ENCODE results near the gene PHACTR1. TPM values are rescaled to one million over a fixed set of nuclear protein-coding genes. Genes with fewer than 3 reads are reported as not detected.

The PHACTR1 gene
- total RNA-seq, 2 donors from 2014 or later, result 6.0 to 12.9 TPM

DNA sequence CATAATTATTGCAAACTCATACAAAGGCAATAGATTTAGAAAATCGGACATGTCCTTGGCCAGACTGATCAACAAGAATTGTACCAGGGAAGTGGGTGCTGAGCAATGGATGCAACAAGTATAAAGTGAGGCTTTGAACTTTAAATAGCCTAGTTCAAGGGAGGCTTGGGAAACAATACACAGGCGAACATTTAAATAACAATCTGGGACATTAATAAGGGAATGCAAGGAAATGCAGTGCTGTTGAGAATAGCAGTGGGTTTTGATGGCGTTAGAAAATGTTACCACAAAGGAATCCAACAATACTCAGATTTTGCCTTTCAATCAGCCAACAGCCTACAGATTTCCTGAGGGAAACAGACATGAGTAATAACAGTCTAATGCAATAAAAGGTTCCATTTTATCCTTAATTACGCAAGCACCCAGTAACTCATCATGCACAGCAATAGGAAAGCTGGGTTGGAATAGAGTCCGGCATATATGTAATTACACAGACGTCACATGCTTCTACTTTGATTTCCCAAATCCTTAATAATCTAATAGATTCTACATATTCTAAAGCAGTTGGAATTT lies 134.6 kb downstream of the PHACTR1 start:
- no peak for DNase-seq
- H3K36me3 ChIP-seq (replicated peaks in 1 of 2; ENCODE audit: insufficient read depth in 1 of 2, low read depth in 2 of 2), result no peaks in the 10 kb centered on the region
- no peak overlapping the region for H3K27ac ChIP-seq
- no peak for ATAC-seq
- TF ChIP-seq, protein P1, sequence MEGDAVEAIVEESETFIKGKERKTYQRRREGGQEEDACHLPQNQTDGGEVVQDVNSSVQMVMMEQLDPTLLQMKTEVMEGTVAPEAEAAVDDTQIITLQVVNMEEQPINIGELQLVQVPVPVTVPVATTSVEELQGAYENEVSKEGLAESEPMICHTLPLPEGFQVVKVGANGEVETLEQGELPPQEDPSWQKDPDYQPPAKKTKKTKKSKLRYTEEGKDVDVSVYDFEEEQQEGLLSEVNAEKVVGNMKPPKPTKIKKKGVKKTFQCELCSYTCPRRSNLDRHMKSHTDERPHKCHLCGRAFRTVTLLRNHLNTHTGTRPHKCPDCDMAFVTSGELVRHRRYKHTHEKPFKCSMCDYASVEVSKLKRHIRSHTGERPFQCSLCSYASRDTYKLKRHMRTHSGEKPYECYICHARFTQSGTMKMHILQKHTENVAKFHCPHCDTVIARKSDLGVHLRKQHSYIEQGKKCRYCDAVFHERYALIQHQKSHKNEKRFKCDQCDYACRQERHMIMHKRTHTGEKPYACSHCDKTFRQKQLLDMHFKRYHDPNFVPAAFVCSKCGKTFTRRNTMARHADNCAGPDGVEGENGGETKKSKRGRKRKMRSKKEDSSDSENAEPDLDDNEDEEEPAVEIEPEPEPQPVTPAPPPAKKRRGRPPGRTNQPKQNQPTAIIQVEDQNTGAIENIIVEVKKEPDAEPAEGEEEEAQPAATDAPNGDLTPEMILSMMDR (IDR thresholded peaks at IDR 0.05), result no peak
- no peak for TF ChIP-seq POLR2A (IDR thresholded peaks at IDR 0.05)
- H3K4me3 ChIP-seq, result no peak overlapping the region
- intact Hi-C loops (cut with DNase I), result no loop called here
- 64 to 75% methylated on average over 6 of the region's 6 CpGs for WGBS, 2 donors
- no peaks in the 10 kb centered on the region for H3K9me3 ChIP-seq
- no peaks in the 10 kb centered on the region for H3K4me1 ChIP-seq
- H3K27me3 ChIP-seq, result no peaks in the 10 kb centered on the region

DNA sequence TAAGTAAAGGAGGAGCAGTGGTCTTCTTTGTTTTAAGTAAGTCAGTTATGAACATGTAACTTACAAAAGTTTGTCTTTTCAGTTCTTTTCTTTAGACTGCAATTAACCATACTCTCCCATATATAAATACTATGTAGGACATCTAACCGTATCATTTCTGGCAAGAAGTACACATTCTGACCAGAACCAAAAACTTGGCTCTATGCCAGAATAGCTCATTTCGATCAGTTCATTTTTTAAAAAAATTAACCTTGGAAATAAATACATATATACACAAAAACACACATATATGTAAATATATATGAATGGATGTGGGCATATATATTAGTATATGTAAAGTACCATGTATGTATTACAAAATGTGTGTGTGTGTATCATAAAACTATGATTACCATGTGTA lies 145.0 kb downstream of the PHACTR1 start:
- DNase-seq (no peak), ATAC-seq (no peak)
- no peaks in the 10 kb centered on the region for H3K4me1 ChIP-seq
- intact Hi-C loops (cut with DNase I), result no loop called here
- H3K9me3 ChIP-seq, result no peaks in the 10 kb centered on the region
- WGBS, 2 donors, result 45 to 61% methylated on average over 2 of the region's 2 CpGs
- no peak overlapping the region for H3K4me3 ChIP-seq
- no peaks in the 10 kb centered on the region for H3K36me3 ChIP-seq (replicated peaks in 1 of 2; ENCODE audit: insufficient read depth in 1 of 2, low read depth in 2 of 2)
- H3K27ac ChIP-seq, result no peak overlapping the region
- no peak for TF ChIP-seq POLR2A (IDR thresholded peaks at IDR 0.05)
- TF ChIP-seq, protein P1 (IDR thresholded peaks at IDR 0.05), result no peak
- H3K27me3 ChIP-seq, result no peaks in the 10 kb centered on the region

DNA sequence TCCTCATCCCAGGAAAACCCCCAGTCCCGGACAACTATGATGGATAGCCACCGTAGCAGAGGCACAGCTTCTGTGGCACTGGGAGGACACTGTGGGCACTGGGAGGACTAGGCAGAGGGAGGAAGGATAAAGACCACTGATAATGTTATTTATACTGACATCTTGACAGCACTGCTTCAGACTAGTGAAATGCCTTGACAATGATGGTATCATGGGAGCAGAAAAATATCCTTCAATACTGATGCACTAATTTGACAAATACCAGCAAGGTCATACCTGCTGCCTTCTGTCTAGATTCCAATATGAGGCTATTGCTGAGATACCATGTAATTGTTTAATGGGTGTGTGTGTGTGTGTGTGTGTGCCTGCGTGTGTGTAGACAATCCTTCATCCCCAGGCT lies 148.6 kb downstream of the PHACTR1 start:
- 70 to 73% methylated on average over 3 of the region's 3 CpGs for WGBS, 2 donors
- no peaks in the 10 kb centered on the region for H3K36me3 ChIP-seq (replicated peaks in 1 of 2; ENCODE audit: insufficient read depth in 1 of 2, low read depth in 2 of 2)
- H3K27ac ChIP-seq, result no peak overlapping the region
- ATAC-seq, result no peak
- H3K4me3 ChIP-seq, result no peak overlapping the region
- H3K9me3 ChIP-seq, result no peaks in the 10 kb centered on the region
- H3K4me1 ChIP-seq, result no peaks in the 10 kb centered on the region
- TF ChIP-seq, protein P1 (IDR thresholded peaks at IDR 0.05), result no peak
- TF ChIP-seq POLR2A (IDR thresholded peaks at IDR 0.05), result no peak
- DNase-seq, result no peak
- intact Hi-C loops (cut with DNase I), result no loop called here
- no peaks in the 10 kb centered on the region for H3K27me3 ChIP-seq

DNA sequence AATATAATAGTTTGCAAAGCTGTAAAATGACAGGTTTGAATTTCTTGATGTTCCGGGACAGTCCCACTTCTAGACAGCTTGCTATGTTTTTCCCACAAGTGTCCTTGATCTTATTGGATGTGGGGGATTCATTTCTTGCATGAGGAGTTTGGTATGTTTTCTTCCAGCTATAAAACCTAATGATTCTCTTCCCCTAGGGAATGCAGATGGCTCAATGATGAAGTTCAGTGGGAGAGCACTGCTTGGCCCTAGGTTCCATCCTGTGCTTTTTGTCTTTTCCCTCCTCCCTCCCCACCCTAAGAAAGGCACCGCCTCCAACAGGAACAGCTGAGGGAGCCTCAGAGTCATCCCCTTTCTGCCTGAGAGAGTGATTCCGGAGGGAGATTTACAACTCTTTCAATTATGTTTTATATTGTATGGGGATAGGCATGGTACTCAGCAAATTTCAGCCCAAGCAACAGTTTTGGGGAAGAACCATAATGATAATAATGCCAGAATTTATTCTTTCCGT lies 149.2 kb downstream of the PHACTR1 start:
- intact Hi-C loops (cut with DNase I), result no loop called here
- Histone ChIP-seq H3K27ac (no peak overlapping the region), H3K27me3 (no peaks in the 10 kb centered on the region), H3K4me3 (no peak overlapping the region), H3K9me3 (no peaks in the 10 kb centered on the region), H3K36me3 (replicated peaks in 1 of 2; ENCODE audit: insufficient read depth in 1 of 2, low read depth in 2 of 2) (no peaks in the 10 kb centered on the region), H3K4me1 (no peaks in the 10 kb centered on the region)
- ATAC-seq (no peak), DNase-seq (no peak)
- WGBS, 2 donors, result 37 to 43% methylated on average over 4 of the region's 4 CpGs
- TF ChIP-seq, protein P1 (IDR thresholded peaks at IDR 0.05), result no peak
- TF ChIP-seq POLR2A (IDR thresholded peaks at IDR 0.05), result no peak

DNA sequence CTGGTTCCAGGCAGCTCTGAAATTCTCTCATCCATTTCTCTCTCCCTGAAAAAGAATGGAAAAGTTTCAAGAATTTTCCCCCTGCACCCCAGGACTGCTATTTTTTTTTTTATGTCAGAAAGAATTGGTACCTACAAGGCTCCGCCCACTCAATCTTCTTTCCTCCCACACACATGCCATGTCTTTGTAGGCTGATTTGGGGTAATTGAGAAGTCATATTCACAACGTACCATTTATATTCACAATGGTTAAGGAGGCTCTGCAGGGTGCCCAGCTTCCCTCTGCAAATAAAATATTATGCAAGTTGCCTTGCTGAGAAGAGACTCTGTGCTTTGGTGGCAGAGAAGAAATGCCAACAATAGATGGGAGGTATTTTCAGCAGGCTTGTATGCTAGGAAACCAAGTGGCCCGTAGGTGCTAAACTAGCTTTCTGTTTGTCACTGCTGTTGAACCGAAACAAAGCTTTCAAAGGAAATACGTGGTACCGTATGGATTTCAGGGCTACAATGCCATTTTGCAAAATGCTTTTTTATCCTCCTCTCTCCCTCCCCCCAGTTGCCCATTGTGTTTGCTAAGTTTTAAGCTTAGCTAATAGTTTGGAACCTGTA lies 150.0 kb downstream of the PHACTR1 start:
- no peak for TF ChIP-seq POLR2A (IDR thresholded peaks at IDR 0.05)
- TF ChIP-seq, protein P1 (IDR thresholded peaks at IDR 0.05), result no peak
- no peaks in the 10 kb centered on the region for H3K9me3 ChIP-seq
- intact Hi-C loops (cut with DNase I), result no loop called here
- no peaks in the 10 kb centered on the region for H3K27me3 ChIP-seq
- 57 to 58% methylated on average over 6 of the region's 6 CpGs for WGBS, 2 donors
- ATAC-seq (no peak), DNase-seq (no peak)
- H3K27ac ChIP-seq, result no peak overlapping the region
- no peaks in the 10 kb centered on the region for H3K4me1 ChIP-seq
- no peaks in the 10 kb centered on the region for H3K36me3 ChIP-seq (replicated peaks in 1 of 2; ENCODE audit: insufficient read depth in 1 of 2, low read depth in 2 of 2)
- H3K4me3 ChIP-seq, result no peak overlapping the region
